HG03280 (cell line): ENCODE data around the gene RBM15B.
"Not testable (repeated sequence)": the region's sequence is repeated elsewhere in the genome, so short reads cannot be mapped to it uniquely, and the experiment has no call there.

Experiments
- ATAC-seq: cut with Tn5 transposase; IDR thresholded peaks from one replicate; pipeline ENCODE4 v1.9.1; 2021; ENCODE audit warnings: mild to moderate bottlenecking, moderate library complexity; ENCODE audit not compliant: unreplicated experiment

RBM15B gene

DNA sequence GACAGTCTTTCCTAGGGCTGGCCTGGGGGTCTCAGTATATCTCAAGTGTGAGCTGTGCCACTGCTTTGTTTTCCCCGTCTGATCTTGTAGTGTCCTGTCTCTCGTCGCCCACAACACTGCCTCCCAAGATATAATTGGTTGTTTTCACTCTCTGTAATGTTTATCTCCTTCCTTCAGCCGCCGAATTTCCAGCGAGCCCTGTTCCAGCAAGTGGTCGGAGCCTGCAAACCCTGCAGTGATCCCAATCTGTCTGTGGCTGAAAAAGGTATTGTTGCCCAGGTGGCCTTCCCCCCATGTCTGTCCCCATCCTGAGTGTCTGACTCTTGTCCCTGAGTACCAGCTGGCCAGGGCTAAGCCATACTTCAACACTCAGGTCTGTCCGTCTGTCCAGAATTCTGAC is 15.5 kb upstream of the RBM15B start:
- no peak for ATAC-seq

DNA sequence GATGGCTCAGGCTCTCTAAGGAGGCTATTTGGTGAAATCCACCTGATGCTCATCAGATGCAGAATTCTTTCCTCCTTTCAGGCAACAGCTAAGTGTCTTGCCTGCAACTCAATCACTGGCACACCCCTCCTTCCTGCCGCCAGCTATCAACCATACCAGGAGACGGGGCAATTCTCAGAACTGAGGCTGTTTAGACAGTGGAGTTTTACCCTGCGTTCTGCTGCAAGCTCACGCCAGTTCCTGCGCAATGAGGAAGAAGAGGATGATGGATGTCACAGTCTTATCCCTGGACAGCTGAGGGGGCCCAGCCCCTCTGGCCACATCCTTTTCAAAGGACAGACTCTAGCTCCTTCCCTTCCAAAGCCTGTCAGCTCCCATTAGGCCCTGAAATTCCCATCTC is 13.0 kb upstream of the RBM15B start:
- no peak for ATAC-seq

DNA sequence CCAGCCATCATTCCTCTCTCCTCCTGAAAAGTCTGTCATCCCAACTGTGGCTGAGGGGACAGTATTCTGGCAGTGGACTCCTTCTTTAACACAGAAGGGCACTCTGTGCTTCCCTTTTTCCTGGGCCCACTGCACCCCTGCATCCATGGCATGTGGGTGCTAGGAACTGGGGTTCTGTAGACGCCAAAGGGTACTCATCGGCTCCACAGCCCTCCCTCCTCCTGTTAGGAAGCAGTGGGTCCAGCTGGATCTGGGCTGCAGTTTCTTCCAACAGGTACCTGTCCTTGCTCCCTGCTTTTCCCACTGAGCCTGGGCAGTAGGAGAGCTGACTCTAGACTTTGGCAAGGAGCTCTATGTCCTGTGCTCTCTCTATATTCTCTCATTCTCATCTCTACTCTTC is 12.4 kb upstream of the RBM15B start:
- no peak for ATAC-seq

DNA sequence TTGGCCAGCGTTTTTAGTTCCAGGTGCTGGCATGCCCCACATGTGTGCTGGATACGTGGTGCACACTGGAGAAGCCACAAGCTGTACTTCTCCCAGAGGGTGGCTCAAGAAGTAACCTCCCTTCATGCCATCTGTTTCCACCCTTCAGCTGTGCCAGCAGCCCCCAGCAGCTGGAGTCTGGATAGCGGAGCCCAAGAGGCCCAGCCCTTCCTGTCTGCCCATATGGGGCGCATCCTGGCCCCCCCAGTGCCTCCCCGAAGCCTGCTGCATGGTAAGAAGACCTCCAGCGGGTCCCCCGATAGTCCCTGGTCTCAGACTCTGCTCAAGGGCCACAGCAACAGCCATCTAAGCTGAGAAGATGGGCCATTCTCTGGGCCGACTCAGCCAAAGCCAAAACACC is 11.8 kb upstream of the RBM15B start:
- no peak for ATAC-seq

DNA sequence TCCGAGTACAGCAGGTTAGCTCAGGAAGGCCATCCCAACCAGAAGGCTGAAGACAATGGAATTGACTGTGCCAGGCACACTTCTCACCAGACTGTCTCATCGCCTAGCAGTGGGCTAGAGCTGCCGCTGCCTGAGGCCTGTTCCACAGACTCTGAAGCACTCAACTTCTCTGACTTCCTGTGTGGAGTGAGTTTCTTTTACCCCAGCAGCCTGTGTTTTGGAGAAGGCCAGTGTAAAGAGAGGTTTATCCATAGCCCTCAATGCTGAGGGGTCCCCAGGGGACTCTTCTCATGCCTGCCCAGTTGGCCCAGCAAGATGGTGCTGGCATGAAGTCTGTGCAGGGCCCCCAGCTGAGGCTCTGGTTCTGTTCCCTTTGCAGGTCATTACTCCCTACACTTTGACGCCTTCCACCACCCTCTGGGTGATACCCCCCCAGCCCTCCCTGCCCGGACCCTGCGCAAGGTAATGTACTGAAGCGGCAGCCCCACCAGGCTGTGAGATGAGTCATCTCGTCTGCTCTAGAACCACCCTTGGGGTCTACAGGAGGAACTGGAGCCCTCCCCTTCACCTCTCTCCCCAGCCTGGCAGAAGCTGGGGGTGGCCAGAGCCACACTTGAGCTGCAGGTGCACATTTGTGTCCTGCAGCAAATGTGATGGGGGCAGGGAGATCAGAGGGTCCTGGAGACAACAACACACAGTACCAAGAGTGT is 11.2 kb upstream of the RBM15B start:
- ATAC-seq = no peak

DNA sequence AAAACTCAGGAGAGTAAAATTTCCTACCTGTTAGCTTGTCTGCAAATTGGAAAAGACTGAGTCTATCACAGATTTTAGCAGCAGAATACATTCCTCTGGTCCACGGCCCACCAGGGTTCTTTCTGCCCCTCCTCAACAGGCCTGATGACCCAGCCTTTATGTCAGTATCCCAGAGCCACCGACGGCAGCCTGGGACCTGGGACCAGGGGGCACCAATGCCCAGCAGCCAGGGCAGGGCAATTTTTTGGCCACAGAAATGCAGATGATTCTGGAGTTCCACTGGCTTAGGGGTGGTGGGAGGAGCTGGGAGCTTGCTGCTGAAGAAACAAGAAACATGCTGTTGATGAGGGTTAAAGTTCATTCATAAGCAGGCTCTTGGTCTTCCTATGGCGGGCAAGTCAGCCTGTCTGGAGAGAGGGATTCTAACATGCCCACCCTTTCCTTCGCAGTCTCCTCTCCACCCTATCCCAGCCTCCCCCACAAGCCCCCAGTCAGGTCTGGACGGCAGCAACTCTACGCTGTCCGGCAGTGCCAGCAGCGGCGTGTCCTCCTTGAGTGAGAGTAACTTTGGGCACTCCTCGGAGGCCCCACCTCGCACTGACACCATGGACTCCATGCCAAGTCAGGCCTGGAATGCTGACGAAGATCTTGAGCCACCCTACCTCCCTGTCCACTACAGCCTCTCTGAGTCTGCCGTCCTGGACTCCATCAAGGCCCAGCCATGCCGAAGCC is 10.3 kb upstream of the RBM15B start:
- no peak for ATAC-seq

DNA sequence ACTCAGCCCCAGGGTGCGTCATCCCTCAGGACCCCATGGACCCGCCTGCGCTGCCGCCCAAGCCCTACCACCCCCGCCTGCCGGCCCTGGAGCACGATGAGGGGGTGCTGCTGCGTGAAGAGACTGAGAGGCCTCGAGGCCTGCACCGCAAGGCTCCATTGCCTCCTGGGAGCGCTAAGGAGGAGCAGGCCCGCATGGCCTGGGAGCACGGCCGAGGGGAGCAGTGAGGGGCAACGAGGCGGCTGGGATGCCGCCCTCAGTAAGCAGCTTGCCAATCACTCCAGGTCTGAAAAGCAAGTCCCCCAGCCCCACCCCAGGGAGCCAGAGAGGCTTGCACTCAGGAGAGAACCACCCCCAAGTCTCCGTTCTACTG is 9.8 kb upstream of the RBM15B start:
- ATAC-seq = no peak

DNA sequence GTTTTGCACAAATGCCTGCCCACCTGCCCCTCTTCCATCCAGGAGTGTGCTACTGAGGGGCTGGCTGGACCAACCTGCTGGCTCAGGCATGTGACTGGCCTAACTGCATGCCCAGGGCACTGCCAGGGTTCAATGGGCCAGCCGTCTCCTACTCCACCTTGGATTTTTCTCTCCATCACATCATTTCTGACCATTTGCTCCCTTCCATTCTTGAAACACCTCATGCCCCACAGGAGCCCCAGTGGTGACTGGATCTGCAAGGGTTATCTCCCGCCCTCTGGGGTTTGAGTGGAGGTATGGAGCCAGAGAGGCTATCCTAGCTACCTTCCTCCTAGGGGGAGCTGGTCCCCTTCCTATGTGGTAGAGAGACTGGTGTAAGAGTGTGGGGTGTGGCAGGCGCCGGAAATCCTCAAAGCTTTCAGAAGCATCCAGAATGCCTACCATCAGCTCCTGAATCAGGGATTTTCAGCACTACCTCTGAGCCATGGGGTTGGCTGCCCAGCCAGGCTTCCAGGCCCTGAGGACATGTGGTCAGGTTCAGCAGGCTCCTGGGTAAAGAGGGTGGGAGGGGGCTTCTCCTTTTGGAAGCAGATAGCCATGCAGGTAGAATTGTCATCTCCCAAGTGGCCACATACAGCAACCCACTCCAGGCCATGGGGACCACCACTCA is 8.9 kb upstream of the RBM15B start:
- no peak for ATAC-seq

DNA sequence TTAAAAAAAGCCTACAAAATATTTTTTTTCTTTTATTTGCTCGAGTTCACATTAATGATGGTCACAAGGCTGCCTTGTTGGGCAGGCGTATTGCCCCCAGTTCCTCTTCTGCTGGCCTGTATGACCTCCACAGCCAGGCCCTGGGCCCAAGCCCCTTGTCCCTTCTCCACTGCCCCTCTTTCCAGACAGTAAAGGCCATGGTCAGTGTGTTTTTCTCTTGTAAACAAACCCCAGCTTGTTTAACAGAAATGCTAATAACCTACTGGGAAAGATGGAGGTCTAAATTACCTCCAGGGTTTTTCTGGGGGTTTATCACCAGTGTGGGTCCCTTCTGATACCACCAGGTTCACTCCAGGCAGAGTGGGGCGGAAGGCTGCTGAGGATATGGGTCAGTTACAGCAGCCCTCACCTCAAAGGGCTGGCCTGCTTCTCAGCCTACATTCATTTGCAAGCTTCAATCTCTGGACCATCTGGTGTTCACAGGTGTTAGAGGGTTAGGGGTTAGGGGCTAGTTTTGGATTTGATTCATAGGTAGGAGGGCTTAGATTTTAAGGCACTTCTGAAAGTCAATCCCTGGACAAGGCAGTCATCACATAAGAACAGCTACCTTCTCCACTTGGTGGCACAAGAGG is 8.0 kb upstream of the RBM15B start:
- no peak for ATAC-seq

DNA sequence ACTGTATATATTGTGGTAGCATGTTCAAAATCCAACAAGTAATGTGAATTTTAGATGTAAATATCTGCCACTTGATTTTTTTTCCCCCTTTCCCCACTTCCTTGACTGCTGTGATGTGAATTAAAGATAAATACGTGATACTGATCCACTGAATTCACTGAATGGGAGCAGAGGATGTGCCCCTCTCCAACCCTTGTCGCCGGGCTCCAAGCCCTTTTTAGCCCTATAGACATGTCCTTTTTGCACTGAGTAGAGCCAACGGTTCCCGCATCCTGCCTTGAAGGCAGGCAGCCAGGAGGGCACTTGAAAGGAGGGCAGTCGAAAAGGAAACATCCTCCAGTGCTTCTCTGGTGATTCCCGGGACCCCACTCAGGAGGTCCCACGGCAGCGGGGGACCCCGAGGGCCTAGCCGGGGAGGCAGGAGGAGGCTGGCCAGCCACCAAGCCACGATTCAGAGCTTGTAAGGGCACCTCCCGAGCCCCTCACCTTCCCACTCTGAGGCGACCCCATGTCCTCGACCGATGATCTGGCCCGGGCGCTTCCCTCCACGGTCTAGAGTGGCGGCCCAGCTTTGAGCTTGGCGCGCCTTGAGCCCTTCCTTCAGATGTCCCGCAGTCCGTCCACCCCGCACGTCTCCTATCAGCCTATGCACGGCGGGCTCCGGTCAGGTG is 6.9 kb upstream of the RBM15B start:
- peak; percentile 1 for ATAC-seq

DNA sequence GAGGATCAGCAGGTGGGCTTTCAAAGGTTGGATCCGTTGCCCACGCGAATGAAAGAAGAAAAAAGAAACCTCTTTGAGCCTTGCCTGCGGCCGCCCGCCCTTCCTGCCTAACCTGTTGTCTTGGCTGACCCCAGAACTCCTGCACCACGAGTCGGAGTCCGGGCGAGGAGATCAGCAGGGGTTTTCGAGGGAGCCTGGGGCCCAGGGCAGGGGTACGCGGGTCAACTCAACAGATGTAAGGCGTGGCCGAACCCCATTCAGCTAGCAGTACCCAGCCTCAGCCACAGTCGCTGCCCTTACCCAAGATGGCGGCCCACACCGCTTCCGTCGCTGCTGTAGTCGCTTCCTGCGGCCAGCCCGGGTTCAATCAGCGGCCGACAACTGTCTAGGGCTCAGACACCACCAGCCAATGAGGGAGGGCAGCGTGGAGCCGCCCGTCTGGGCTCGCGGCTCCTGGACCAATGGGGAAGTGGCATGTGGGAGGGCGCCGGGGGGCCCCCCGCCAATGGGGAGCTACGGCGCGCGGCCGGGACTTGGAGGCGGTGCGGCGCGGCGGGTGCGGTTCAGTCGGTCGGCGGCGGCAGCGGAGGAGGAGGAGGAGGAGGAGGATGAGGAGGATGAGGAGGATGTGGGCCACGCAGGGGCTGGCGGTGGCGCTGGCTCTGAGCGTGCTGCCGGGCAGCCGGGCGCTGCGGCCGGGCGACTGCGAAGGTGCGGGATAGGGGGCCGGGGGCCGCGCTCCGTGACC is 6.2 kb upstream of the RBM15B start, which contains the start of gene MANF:
Gene MANF, plus strand, starts transcription at position 566 of the 748 bp plus-strand sequence. Its CDS starts 52 bp downstream, at position 618.
- peak; percentile 97 for ATAC-seq

DNA sequence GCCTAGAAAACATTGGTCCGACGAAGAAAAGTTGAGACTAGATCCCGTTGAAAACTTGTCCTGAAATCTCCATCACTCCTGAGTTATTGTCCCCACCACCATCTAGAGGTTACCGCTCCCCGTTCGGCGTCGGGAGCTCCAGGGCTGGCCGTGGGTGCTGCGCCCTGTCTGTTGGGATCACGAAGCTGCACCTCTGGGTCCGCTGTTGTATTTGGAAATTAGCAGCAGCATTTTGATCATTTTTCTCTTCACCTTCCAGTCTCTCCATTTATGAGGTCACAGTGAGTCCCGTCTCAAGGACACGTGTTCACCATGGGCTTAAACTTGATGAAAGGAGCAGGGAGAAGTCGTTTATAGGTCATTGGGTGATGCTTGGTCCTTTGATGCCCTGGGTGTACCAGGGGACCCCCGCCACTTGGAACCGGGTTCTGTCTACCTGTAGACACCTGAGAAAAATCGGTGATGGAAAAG is 5.4 kb upstream of the RBM15B start:
- ATAC-seq = no peak

DNA sequence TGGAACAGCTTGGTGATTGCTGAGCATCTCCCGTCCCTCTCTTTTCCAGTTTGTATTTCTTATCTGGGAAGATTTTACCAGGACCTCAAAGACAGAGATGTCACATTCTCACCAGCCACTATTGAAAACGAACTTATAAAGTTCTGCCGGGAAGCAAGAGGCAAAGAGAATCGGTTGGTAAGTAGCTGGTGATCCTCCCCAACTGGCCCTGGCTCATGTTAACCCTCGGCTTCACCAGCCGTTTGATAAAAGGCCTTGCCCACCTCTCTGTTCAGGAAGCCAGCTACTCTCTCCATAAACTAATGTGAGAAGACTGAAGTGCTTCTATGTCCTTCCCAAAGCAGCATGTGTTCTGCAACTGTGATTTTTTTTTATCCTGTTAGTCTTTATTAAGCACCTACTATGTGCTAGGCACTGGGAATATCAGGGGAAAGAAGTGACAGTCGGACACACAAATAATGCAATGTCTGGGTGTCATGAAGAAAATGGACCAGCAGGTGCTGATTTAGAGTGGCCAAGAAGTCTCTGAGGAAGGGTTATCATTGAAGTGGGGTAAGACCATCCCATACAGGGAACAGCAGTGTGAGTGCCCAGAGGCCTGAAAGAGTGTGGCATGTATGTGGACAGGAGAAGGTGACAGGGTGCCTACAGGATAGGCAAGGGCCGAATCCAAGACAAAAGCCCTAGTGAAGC is 4.8 kb upstream of the RBM15B start:
- no peak for ATAC-seq

DNA sequence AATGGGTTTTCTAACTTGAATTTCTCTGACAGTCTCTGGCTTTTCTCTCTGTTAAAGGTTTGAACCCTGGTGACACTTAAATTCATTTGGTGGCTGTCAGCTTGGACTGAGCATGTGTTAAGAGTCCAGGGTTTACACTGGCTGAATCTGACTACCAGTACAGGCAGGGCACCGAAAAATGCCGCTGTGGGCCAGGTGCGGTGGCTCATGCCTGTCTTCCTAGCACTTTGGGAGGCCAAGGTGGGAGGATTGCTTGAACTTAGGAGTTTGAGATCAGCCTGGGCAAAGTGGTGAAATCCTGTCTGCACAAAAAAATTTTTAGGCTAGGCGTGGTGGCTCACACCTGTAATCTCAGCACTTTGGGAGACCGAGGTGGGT is 4.2 kb upstream of the RBM15B start:
- no peak for ATAC-seq

DNA sequence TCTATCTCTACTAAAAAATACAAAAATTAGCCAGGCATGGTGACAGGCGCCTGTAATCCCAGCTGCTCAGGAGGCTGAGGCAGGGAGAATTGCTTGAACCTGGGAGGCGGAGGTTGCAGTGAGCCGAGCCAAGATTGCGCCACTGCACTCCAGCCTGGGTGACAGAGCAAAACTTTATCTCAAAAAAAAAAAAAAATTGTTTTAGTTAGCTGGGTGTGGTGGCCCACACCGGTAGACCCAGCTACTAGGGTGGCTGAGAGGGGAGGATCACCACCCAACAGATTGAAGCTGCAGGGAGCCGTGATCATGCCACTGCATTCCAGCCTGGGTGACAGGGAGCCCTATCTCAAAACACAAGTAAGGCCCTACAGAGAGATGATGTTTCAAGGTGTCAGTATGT is 3.8 kb upstream of the RBM15B start:
- ATAC-seq = not testable (repeated sequence)

DNA sequence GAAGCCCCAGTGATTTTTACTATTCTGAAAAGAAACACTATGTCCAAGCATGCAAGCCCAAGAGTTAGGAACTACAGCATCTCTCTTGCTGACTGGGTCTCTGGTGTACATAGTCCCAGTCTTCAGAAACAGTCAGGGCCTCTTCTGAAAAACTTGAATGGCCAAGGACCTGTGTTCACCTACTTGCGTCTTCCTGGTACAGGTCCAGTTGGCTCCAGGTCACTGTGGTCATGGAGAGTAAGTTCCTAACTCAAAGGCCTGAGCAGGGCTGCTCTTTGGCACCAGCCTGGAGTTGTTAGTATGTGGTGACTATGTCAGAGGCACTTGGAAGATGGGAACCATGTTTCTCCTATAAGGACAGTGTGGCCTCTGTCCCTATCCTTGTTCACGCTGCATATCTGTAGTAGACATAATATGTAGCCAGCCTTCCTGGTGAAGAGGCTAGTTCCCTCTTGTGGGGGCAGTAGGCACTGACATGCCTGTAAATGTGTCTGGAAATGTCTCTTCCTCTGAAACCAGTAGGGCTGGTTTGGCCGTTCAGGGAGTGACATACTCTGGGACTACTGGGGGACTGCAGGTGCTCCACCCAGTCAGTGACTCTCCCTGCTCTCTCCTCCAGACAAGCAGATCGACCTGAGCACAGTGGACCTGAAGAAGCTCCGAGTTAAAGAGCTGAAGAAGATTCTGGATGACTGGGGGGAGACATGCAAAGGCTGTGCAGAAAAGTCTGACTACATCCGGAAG is 2.6 kb upstream of the RBM15B start:
- ATAC-seq = no peak

DNA sequence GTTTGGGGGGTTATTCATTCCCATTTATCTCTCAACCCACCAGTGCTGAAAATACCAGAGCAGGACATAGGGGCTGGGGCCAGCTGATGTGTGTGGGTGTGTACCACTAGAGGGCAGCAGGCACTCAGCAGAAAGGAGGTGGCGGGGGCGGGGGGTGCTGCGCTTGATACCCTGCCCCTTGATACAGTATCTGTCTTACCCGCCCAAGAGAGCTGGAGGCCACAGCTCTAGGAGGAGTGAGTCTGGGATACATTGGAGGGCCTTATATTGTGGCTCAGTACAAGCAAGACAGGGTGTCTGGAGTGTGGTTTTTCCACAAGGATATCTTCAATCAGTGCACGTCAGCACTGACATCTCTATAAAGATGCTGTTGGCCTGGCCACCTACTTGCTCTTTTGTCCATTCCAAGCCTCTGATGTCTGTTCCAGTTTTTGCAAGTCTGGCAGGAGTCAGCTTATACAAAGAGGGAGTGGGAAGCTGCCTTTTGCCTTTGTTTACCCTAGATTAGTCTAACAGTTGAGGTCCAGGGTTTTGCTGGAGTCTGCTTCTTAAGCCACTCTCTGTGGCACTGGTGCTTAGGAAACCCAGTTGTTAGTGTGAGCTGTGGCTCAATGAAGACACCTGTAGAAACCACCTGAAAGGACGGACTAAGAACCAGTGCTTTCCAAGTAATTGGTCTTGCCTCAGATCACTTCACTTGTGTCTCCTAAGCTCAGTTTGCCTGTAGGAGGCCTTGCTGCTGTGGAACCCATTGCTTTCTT is 1.5 kb upstream of the RBM15B start:
- ATAC-seq = no peak
